HG03565 (cell line): ENCODE measurements around the gene ADRA2B.
A peak's percentile ranks its signal among the peaks of the same experiment; 100 is the strongest.

Experiments
- ATAC-seq: cut with Tn5 transposase; IDR thresholded peaks from one replicate; pipeline ENCODE4 v1.9.1; 2021; ENCODE audit warnings: mild to moderate bottlenecking, moderate library complexity; ENCODE audit not compliant: unreplicated experiment

ADRA2B gene

GRCh38 chr2:96119389-96119751 lies 3.0 kb upstream of the ADRA2B start:
- no peak for ATAC-seq

- ATAC-seq, result no peak
These were observed 2.5 kb upstream of the ADRA2B start for GRCh38 chr2:96118698-96119388.

DNA sequence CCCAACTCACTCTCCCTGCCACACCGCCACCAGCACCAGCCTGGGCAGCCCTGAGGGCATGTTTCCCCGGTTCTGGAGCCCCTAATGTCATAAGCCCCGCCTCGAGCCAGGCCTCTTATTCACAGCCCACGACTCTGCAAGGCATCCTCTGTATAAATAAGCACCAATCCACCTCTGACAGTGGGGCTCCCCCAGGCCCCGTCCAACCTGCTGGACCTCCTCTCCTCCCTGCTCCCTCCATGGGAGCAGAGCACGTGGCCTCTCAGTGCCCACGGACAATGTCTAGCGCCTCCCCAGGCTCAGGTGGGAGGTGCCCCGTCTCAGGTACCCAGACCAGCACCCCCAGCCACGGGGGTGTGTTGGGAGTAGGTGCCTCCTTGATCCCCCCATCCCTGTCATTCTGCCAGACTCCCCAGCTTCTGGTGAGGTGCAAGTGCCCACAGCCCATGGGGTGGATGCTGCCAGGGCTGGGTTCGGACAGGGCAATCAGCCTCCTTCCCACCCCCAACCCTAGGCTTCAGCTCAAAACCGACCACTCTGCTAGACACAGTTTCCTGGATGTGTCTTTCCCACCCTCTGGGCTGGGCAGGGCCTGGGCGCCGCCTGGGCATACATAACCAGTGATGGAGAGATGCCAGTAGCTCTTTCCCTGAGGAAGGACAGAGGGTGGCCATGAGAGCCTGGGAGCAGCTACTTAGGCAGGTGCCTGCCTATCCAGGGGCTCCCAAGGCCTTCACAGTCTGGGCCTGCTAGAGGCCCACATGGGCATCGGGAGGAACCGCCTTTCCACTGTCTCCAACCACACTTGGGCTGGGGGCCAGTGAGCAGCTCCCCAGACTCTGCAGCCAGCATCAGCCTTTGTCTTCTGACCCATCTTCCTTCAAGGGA lies 1.6 kb upstream of the ADRA2B start:
- no peak for ATAC-seq

DNA sequence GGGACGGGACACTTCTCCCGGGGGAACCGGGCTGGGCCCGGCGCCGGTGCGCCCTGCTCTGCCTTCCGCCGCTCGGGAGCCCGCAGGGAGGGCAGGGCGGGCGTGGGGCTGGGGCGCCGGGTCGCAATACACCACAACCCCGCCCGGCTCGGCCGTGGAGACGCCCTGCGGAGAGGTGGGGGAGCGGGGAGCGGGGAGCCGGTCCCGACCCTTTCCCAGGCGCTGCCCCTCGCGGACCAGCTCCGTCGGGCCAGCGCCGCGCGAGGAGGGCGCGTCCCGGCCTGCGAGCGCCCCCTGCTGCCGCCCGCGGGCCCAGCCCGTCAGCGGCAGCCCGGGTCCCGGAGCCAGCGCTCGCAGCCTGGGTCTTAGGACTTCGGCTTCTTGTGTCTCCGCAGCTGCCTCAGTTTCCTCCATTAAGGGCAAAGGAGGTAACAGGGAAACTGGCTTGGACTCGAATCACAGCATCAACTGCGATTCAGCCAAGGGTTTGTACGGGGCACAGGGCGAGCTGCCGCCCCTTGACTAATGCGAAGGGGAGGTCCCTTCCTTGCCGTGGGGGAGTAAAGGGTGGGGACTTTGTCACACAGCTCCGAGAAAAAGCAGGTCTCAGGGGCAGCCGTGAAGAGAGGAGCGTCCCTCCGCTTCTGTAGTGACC lies 635 bp upstream of the ADRA2B start:
- peak; percentile 33 for ATAC-seq

- ATAC-seq, result no peak
These were observed 544 bp downstream of the ADRA2B start for GRCh38 chr2:96115631-96116423.

DNA sequence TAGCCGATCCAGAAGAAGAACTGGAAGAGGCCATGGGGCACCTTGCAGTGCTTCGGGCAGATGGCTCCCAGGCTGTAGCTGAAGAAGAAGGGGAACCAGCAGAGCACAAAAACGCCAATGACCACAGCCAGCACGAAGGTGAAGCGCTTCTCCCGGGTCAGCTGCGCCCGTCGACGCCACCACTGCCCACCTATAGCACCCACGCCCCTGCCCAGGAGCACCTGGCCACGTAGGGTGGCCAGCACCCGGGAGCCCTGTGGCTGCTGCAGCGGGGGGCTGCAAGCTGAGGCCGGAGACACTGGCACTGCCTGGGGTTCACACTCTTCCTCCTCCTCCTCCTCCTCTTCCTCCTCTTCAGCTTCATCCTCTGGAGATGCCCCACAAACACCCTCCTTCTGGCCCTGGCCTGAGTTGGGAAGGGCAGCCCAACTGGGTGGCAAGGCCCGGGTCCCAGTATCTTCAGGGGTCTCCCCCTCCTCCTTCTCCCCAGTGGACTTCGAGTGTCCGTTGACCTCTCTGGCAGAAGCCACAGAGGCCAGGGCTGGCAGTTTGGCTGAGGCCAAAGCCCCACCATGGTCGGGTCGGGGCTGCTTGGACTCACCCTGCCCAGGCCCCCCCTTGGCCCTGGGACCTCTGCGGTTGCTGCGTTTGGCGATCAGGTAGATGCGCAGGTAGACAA lies 1.3 kb downstream of the ADRA2B start:
- no peak for ATAC-seq

DNA sequence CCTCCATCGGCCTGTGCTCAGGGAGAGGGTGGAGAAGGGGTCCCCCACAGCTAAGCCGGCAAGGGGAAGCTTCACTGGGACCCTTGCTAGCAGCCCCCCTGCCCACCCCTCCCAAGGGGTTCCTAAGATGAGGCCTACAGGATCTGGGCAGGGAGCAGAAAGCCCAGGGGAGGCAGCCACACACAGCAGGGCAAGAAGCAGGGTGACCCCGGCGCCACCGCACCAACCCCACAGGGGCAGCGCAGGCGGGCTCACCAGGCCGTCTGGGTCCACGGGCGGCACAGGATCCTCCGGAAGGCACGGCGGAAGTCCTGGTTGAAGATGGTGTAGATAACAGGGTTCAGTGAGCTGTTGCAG lies 1.8 kb downstream of the ADRA2B start:
- ATAC-seq, result no peak

DNA sequence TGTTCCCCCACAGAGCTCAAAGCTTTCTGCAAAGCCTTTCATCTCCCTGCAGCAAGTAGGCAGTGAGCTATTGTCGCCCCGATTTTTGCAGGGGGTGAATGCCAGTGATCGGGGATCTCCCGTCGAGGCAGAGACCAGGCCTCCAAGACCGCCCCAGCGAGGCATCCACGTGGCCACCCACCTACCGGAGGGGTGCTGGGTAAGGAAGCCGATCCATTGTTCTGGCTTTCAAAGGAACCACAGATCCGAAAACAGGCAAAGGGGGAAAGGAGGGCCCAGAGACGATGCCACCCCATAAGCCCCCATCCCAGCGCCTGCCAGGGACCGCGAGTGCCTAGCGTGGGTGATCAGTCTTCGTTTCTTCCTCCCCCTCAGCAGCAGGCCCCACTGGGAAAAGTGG lies 2.4 kb downstream of the ADRA2B start:
- ATAC-seq, result no peak

DNA sequence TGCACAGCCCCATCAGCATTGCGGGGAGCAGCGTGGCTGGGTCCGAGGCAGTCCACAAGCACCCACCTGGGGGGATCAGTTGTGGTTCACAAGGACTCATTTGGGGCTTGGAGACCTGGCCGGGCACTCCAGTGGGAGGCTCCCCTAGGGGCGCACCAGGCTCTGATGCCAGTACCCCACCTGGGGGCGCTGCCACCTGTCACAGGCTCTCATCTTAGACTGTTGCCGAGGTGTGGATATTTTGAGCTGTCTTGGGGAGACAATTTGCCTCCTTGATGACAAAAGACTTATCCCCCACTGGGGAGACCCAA lies 3.0 kb downstream of the ADRA2B start:
- no peak for ATAC-seq

GRCh38 chr2:96112501-96113366 lies 3.6 kb downstream of the ADRA2B start:
- no peak for ATAC-seq

DNA sequence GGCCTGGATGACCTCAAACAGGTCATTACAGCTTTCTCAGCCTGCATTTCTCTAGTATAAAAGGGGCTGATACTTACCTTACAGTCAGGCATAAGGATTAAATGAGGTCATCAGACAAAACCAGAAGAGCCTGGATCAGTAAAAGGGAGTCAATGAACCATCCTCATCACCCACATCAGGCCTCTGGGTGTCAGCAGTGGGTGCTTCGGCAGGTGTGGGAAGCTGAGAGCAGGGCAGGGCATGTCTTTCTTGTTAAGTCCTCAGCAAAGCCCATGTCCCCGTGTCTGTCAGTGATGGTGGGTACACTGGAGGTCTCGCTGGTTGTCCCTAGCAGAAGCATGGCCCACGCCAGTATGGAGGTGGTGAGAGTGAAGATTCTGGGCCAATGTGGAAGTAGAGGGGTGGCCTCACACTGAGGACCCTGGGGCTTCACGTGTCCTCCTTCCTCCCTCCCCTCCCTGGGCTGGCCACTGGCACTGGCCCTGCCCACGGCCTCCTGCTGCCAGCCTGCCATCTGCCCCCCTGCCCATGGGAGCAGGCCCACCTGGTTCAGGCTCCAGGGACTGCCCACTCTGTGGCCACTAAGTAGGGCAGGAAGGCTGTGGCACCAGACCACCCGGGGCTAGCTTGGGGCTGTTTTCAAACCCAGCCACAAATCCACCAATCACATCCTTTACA lies 4.4 kb downstream of the ADRA2B start:
- ATAC-seq, result no peak

DNA sequence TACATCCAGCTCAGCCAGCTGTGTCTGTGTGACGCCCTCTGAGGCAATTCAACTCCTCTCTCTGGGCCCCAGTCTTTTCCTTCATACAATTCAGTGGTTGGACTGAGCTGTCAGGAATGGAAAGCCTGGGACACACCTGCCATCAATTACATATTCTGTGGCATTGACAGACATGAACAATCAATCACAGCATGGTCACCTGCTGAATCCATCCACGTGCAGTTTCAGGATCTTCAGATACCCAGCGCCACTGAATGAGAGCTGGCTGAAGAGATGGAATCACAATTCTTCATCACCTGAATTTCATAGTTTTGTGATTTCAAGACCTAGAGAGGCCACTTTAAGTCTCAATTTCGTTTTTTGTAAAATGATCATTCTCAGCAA lies 5.1 kb downstream of the ADRA2B start:
- no peak for ATAC-seq

GRCh38 chr2:96110621-96111256 lies 5.6 kb downstream of the ADRA2B start:
- no peak for ATAC-seq

DNA sequence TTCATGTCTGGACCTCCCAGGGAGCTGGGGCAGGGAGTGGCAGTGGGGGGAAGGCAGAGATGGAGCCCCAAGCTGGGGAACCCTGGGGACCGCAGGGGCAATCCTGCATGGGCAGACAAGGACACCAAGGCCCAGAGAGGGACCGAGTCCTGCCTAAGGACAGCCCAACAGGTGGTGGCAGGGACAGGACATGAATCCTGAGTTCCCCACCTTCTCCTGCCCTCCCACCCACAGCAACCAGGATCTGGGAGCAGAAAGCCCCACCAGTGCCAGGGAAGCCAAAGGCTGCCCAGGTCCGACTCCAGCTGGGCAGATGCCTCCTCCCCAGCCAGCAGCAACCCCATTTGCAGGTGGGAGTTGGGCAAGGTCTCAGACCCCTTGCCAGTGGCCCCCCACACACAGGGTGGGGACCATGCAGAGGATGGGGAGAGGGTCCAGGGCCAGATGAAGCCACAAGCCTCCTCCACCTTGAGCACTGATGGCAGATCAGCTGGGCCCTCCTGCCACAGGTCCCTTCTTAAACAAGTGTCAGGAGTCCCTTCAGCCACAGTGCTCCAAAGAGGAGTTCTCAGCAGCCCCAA lies 6.3 kb downstream of the ADRA2B start:
- ATAC-seq, result no peak

- no peak for ATAC-seq
These were observed 7.0 kb downstream of the ADRA2B start for GRCh38 chr2:96109361-96109680.

GRCh38 chr2:96108541-96109360 lies 7.6 kb downstream of the ADRA2B start:
- no peak for ATAC-seq

DNA sequence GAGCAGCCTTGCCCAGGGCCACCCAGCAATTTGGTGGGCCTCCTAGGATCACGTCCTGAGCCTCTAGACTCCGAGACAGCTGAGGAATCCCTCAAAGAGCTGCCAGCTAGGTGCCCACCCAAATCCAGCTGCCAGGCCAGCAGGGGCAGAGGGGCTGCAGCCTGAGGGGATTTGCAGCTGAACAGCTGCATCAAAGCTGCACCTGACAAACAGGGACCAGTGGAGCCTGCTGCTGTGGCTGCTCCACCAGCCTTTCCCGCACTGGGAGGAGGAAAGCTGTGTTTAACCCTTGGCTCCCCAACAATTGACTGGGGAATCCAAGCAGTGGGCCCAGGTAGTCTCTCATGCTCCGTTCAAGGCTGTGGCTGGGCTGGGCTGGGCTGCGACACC lies 8.2 kb downstream of the ADRA2B start:
- ATAC-seq, result no peak

- ATAC-seq, result no peak
These were observed 8.7 kb downstream of the ADRA2B start for GRCh38 chr2:96107708-96108065.
